Gastroesophageal sphincter (tissue), 3 donors: ENCODE results near the gene TMTC2.

Source experiments
- CTCF ChIP-seq, 4 experiments: fragments of 200-600 bp in 2 of 4; fragments of 450-650 bp in 2 of 4; sonication (generic) in 1 of 4; IDR thresholded peaks; one replicate each; pipeline ENCODE4 v1.5.1; 2017 to 2019; ENCODE audit warnings: antibody characterized with exemption in 4 of 4, mild to moderate bottlenecking in 2 of 4, moderate library complexity in 2 of 4
- EP300 ChIP-seq: sonication (generic); formaldehyde crosslinking; IDR thresholded peaks from one replicate; pipeline ENCODE4 v1.6.1; 2017; ENCODE audit warnings: antibody characterized with exemption, mild to moderate bottlenecking
- POLR2A ChIP-seq, 2 donors: fragments of 450-650 bp; IDR thresholded peaks; one replicate each; pipeline ENCODE4 v1.6.1; 2017; ENCODE audit warnings: antibody characterized with exemption in 2 of 2, mild to moderate bottlenecking in 2 of 2, moderate library complexity in 1 of 2
- POLR2AphosphoS5 ChIP-seq: sonication (generic); formaldehyde crosslinking; IDR thresholded peaks from one replicate; pipeline ENCODE4 v1.6.1; 2017; ENCODE audit warnings: antibody characterized with exemption

- TF ChIP-seq CTCF (IDR thresholded peaks at IDR 0.05) (no peak), POLR2A (IDR thresholded peaks at IDR 0.05) (no peak), POLR2AphosphoS5 (no peak), EP300 (no peak)
Observed at GRCh38 chr12:82838131-82838551, 151.4 kb downstream of the TMTC2 start.
